Measurements from ENCODE around the gene CMTM6. TPM values are rescaled to one million over a fixed set of nuclear protein-coding genes. Genes with fewer than 3 reads are reported as not detected.

CMTM6 gene
- total and polyA plus RNA-seq, 2 of the 8 experiments (the other 6 are each of a cell fraction or from before 2014, with no cell fraction given): 24.0 to 51.5 TPM

GRCh38 chr3:32510075-32510724 is 7.5 kb upstream of the CMTM6 start:
- Histone ChIP-seq H2BK12ac (ENCODE audit: low read depth, low read length) (no peak overlapping the region), H4K5ac (ENCODE audit: insufficient read length, low read depth, low read length) (no peak overlapping the region), H4K91ac (replicated peaks; ENCODE audit: insufficient read length, low read length) (no peak overlapping the region), H2AFZ (ENCODE audit: low read length) (no peak overlapping the region), H3K56ac (replicated peaks; ENCODE audit: insufficient read length, low read depth, low read length) (no peak overlapping the region), H3K9ac (replicated peaks in 1 of 4; ENCODE audit: extremely low read depth in 1 of 4, low read depth in 3 of 4, low read length in 3 of 4) (no peak overlapping the region), H3K27me3 (replicated peaks in 1 of 4; ENCODE audit: control insufficient read depth in 3 of 4, extremely low read depth in 1 of 4, insufficient read depth in 3 of 4, low read length in 3 of 4) (no peaks in the 10 kb centered on the region), H4K20me1 (replicated peaks in 1 of 2; ENCODE audit: control insufficient read depth in 1 of 2, insufficient read depth in 2 of 2, low read length in 2 of 2) (no peaks in the 10 kb centered on the region), H3K79me1 (ENCODE audit: low read depth, low read length) (no peaks in the 10 kb centered on the region), H3K14ac (ENCODE audit: insufficient read length) (no peak overlapping the region), H2BK15ac (ENCODE audit: low read length) (no peak overlapping the region), H3K36me3 (ENCODE audit: control insufficient read depth in 2 of 4, insufficient read depth in 4 of 4, low read length in 3 of 4) (no peaks in the 10 kb centered on the region), H3K18ac (ENCODE audit: extremely low read depth, low read length) (no peak overlapping the region), H4K8ac (ENCODE audit: extremely low read depth, insufficient read depth, low read length) (no peak overlapping the region), H3K4me1 (replicated peaks in 1 of 4; ENCODE audit: control insufficient read depth in 3 of 4, insufficient read depth in 4 of 4, low read length in 3 of 4) (peaks cover 0 to 2% (median 0%) of the 10 kb centered on the region in 4 experiments; a peak in 1 of 7 replicates), H2BK5ac (ENCODE audit: low read depth, low read length) (no peak overlapping the region), H3K79me2 (ENCODE audit: control insufficient read depth in 1 of 2, insufficient read depth in 2 of 2, low read length in 2 of 2) (no peaks in the 10 kb centered on the region), H2AK5ac (ENCODE audit: low read depth, low read length) (no peak overlapping the region), H3K4me3 (ENCODE audit: extremely low read depth in 1 of 4, insufficient read depth in 2 of 4, low read depth in 3 of 4, low read length in 4 of 4) (no peak overlapping the region), H2BK120ac (replicated peaks; ENCODE audit: low read depth, low read length) (no peak overlapping the region), H3K23ac (ENCODE audit: insufficient read length) (no peak overlapping the region), H3K23me2 (ENCODE audit: low read depth, low read length) (peaks cover 1% of the 10 kb centered on the region; the same call in 1 of the 2 replicates), H2BK20ac (ENCODE audit: low read length) (no peak overlapping the region), H3K9me3 (ENCODE audit: insufficient read depth in 2 of 2, low read depth in 1 of 2, low read length in 1 of 2) (no peaks in the 10 kb centered on the region), H3K27ac (ENCODE audit: low read depth, low read length) (no peak overlapping the region), H3K4ac (replicated peaks; ENCODE audit: insufficient read length, low read depth, low read length) (no peak overlapping the region), H3K4me2 (ENCODE audit: insufficient read depth in 1 of 2, low read depth in 2 of 2, low read length in 2 of 2) (no peak overlapping the region)
- POLR2A ChIA-PET (ENCODE audit: partially characterized antibody): interaction anchor here (0.6 to 1.4 kb wide), 3 partner anchors 60 to 391 kb away, joined by 3 to 5 read pairs (median 4); partner anchors contain the start of gene DYNC1LI1
- WGBS, 2 experiments (ENCODE audit: extremely low coverage in 1 of 2, insufficient coverage in 1 of 2, insufficient read length in 1 of 2, insufficient replicate concordance in 2 of 2, low coverage in 1 of 2, low lambda C conversion rate in 2 of 2, missing lambda C conversion rate in 1 of 2): 35% methylated on average over 3 of the region's 3 CpGs; no CpG with 5 or more reads in 1 of the 2 experiments
- DNase-seq (ENCODE audit: low read depth in 1 of 2, low spot score in 2 of 2): peak in 1 of 2 experiments; percentile 75
- CTCF ChIA-PET (ENCODE audit: partially characterized antibody): interaction anchor here (0.6 to 4.5 kb wide), 31 partner anchors 9 to 393 kb away, joined by 3 to 34 read pairs (median 4); no protein-coding TSS in a partner anchor
- FAIRE-seq: peak; percentile 94

Measured in H1 (cell line).